GM18868 (cell line): ENCODE data around the gene ARPC4.
"Not testable (repeated sequence)": the region's sequence is repeated elsewhere in the genome, so short reads cannot be mapped to it uniquely, and the experiment has no call there.

Source experiments
- ATAC-seq: cut with Tn5 transposase; IDR thresholded peaks from one replicate; pipeline ENCODE4 v1.9.1; 2021; ENCODE audit warnings: mild to moderate bottlenecking, moderate library complexity; ENCODE audit not compliant: unreplicated experiment

ARPC4 gene

DNA sequence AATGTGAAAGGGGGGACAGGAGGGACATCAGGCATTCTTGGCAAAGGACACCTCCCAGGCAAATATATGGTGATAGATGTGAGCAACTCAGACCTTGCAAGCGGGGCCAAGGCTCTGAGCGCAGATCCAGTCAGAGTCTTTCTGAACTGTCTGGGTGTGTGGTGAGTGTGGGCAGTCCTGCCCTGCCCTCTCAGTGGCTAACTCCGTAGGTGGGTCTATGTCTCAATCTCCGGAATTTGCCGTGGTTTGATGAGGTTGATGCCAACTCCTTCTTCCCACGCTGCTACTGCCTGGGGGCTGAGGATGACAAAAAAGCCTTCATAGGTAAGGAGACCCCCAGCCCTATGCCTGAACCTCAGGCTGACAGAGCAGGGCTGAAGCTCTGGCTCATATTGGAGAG lies 24.6 kb downstream of the ARPC4 start:
- ATAC-seq, result no peak

DNA sequence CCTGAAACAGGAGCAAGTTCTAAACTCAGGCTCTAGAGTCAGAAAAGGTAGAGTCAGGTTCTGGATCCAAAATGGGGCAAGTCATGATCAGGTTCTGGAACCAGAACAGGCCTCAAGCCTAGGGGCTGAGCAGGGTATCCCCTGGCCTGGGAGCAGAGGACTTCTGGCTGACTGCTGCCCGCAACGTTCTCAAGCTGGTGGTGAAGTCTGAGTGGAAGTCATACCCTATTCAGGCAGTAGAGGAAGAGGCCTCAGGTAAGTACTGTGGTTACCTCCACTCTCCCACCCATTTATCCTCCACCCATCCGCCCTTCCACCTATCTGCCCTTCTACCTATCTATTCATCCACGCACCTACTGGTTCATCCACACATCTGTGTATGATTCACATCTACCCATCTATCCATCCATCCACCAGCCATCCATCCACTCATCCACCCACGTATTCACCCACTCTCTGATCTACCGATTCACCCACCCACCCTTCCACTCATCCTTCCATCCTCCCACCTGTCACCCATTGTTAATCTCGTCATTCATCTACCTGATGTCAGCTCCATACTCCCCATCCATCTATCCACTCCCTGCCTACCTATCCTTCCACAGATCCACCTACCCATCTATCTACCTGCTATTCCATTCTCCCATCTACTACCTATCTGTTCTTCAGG lies 25.9 kb downstream of the ARPC4 start:
- no peak for ATAC-seq

GRCh38 chr3:9820543-9820942 lies 27.7 kb downstream of the ARPC4 start:
- no peak for ATAC-seq

- no peak for ATAC-seq
Measured at GRCh38 chr3:9820946-9821345, 28.1 kb downstream of the ARPC4 start.

DNA sequence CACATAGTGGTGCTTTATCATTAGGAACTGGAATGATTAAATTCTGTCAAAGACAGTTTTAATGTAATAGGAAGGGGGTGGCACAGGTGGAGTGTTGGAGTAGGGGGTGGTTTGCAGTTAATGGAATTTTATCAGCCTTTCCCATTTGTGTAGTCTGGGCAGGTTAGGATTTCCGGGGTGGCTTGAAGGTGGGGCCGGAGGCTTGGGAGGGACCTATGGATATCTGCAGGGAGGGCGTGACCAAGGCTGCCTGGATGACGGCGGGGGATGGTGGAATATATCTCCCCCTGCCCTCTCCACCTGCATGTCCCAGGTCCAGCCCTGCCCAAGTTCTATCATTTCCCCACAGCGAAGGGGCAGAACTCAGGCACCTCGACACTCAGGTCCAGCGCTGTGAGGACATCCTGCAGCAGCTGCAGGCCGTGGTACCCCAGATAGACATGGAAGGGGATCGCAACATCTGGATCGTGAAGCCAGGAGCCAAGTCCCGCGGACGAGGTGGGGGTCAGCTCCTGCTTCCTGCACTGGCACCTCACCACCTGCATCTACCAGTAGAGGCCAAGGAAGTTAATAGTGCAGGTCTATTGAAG lies 32.7 kb downstream of the ARPC4 start:
- ATAC-seq, result no peak

- ATAC-seq, result no peak
Measured at GRCh38 chr3:9826815-9827573, 34.1 kb downstream of the ARPC4 start.

- no peak for ATAC-seq
Measured at GRCh38 chr3:9828801-9829755, 36.2 kb downstream of the ARPC4 start.

- no peak for ATAC-seq
Measured at GRCh38 chr3:9831253-9831652, 38.4 kb downstream of the ARPC4 start.

DNA sequence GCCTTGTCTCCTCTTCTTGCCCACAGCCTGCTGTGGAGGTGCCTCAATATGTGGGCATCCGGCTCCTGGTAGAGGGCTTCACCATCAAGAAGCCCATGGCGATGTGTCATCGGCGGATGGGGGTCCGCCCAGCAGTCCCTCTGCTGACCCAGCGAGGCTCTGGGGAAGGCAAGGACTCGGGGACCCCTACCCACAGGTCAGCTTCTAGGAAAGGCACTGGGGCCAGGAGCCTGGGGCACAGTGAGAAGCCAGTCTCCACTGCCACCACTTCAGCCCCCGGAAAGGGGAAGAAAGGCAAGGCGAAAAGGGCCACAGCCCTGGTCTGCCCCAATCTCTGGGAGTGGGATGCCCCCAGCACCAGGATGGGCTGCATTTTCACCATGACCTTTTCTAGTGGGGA lies 40.2 kb downstream of the ARPC4 start:
- ATAC-seq, result no peak

DNA sequence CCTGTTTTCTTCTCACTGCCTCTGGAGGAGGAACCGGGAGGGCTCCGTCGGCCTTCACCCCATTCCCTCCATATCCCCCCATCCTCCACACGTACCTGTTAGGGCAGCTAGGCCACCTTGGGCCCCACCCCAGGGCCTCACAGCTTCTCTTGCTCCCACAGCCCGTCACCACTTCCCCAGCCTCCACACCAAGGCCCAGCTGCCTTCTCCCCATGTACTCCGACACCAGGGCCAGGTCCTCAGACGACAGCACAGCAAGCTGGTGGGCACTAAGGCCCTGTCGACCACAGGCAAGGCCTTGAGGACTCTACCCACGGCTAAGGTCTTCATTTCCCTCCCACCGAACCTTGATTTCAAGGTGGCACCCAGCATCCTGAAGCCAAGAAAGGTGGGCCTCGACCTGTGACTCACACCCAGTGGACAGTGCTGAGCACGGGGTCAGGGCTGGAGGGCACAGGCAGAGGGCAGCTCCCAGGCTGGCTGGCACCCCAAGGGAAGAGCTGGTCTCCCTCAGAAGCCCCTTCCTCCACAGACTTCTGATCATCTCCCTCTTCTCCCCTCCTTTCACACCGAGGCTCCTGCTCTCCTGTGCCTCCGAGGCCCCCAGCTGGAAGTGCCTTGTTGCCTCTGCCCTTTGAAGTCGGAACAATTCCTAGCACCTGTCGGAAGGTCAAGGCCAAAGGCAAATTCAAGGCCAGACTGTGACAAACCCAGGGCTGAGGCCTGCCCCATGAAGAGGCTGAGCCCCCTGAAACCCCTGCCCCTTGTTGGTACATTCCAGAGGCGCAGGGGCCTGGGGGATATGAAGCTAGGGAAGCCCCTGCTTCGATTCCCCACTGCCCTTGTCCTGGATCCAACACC lies 41.9 kb downstream of the ARPC4 start:
- ATAC-seq, result no peak

DNA sequence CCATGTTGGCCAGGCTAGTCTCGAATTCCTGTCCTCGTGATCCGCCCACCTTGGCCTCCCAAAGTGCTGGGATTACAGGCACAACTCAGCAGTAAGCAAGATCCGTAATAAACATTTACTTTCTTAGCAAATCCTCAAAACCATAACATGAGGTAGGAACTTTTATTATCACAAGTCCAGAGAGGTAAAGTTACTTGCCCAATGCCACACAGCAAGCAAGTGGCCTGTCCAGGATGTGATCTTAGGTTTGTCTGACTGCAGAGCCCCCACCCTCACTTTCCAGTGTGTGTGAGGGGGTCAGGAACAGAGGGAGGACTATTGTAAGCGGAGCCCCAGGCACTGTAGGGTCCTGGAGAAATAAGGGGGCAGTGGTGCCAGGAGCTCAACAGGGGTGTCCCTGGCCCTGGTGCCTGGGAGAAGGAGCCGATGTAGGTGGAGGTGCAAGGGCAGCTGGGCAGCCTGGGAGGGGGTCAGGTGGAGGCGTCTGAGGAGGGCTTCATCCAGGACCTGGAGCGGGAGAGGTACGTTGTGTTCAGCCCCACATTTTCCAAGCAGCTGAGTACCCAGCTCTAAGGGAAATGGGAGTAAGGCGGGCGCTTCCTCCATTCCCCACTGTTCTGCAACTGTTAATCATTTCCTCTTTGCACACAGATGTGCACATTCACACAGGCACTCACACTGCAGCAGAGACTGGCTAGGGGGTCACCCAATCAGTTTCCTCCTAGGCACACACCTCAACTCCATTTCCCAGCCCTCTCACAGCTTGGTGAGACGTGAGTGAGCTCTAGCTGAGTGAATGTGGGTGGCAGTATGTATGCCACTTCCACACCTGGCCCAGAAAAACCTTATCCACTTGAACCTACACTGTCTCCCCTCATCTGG lies 45.1 kb downstream of the ARPC4 start:
- no peak for ATAC-seq

DNA sequence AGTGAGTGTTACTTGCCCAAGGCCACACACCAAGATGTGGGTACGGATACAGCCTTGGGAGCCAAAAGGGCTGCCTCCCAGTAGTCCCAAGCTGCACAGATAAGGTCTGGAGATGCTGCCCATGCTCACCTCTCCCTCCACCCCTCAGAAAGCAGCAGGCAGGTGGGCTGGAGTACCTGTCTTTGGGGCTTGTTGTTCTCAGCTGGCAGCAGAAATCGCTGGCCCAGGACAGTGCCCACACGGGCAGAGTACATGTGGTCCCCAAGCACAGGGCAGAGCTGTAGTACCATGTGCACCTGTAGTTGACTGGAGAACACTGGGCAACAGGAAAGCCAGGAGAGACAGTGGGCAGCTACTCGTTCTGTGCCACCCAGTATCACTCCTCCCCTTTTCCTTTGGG lies 46.0 kb downstream of the ARPC4 start:
- no peak for ATAC-seq

DNA sequence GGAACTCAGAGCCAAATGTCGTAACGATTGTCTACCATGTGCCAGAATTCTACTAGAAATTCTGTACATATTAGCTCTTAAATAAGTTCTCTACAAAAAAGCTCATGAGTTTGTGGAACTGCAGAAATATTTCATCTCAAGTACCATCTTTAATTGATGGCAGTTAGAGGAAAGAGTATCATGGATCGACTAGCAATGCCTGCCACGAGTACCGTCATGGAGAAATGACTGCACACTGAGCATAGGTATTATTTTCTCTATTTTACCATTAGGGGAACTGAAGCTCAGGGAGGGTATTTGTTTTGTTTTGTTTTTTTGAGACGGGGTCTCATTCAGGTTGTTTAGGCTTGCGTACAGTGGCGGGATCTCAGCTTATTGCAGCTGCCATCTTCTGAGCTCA lies 48.1 kb downstream of the ARPC4 start:
- no peak for ATAC-seq

DNA sequence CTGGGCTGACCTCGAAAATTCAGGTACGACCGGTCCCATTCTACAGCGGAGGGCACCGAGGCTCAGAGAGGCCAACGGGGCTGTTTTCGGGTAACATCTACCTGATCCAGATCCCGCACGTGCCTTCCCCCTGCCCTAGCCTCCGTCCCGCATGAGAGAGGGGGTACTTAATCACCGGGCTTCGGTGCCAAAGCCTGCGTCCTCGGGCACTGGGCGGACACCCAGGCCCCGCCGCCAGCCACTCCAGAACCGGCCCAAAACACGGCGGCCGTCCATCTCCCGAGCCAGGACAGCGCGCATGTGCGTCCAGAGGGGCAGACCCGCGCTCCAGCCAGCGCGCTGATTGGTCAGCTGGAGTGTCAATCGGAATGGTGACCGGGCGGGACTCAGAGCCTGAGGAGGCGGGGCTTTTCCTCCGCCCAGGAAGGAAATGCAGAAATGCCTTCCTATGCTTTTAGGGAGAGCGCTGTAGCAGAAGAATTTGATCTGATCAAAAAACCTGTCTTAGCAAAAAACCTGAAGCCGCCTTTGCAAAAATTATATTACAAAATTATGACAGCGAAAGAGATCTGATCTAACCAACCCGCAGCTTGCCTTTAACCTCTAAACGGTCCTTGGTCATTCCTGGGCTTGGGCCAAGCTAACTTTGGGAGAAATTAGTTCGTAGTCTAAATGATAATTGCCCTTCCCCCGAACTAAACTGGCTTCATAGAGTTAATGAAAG lies 51.0 kb downstream of the ARPC4 start, which contains the start of gene RPUSD3:
TSS of gene RPUSD3 (minus strand) at position 294 of the 724 bp plus-strand sequence. CDS start at position 276, 18 bp downstream.
- ATAC-seq, result peak; percentile 99

DNA sequence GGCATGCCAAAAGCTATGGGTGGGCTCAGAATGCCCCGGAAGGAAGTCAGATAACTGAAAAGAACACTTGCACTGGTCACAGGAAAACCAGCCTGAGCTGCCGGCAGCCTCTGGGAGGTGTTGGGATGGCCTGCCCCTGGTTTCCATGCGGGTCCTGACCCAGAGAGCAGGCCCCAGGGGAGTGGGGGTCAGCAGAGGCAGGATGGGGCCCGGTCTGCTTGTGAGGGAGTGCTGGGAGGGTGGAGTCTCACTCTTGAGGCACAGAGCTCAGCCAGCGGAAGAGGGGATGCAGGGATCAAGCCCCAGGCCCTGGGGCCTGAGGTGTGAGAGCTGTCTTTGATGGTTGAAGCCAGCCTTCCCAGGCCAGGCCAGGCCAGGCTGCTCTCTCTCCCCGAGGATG lies 53.3 kb downstream of the ARPC4 start:
- ATAC-seq, result no peak

GRCh38 chr3:9846931-9847488 lies 54.1 kb downstream of the ARPC4 start:
- no peak for ATAC-seq

GRCh38 chr3:9847870-9848269 lies 55.0 kb downstream of the ARPC4 start:
- not testable (repeated sequence) for ATAC-seq

DNA sequence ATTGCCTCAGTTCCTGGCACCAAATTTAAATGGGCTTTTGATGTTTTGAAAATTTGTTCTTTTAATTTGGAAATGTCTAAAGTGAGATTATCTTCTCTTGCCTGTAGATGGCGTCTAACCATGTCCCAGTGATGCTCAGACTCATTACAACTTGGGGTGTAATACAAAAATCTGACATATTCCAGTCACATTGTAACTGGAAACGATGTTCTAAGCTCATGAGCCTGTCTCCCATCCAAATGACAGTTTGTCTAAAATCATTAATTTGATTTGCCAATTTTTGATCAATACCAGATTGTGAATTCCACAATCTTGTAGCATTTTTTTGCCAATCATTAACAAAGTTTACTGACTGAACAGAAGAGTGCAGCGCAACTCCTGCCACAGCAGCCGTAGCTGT lies 56.0 kb downstream of the ARPC4 start:
- ATAC-seq, result not testable (repeated sequence)
